ENCODE results near the gene LGR6.

DNA sequence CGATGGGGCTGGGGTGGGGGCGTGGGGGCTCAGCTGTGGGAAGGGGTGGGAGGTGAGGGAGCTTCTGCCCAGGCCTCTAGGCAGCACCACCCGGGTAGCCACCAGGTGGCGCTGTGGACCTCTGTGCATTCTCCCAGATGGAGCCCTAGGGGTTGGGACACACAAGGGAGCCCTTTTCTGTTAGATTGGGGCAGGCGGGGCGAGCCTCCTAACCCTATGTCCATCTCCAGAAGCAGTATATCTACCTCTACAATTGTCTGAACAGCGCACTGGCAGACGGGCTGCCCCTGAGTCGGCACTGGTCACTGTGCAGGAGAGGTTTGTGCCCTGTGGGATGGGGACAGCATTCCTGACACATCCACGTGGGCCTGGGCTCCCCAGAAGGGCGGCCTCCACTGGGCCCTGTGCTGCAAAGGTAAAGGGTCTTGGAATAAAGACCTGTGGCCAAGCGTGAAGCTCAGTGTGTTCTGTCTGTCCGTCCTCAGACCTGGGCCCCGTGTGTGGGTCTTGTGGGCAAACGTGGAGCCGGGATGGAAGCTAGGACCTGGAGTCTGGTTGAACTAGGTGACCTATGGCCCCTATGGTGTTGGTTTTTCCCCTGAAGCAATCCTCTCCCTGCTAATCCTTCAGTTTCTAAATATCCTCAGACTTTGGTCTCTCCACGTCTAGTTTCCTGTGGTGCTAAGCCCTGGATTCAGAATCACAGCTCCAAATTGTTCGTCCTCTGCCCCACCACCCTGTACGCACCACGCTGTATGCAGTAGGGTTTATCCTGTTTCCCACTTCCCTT lies 4.4 kb upstream of the LGR6 start:
- TF ChIP-seq, protein P1, sequence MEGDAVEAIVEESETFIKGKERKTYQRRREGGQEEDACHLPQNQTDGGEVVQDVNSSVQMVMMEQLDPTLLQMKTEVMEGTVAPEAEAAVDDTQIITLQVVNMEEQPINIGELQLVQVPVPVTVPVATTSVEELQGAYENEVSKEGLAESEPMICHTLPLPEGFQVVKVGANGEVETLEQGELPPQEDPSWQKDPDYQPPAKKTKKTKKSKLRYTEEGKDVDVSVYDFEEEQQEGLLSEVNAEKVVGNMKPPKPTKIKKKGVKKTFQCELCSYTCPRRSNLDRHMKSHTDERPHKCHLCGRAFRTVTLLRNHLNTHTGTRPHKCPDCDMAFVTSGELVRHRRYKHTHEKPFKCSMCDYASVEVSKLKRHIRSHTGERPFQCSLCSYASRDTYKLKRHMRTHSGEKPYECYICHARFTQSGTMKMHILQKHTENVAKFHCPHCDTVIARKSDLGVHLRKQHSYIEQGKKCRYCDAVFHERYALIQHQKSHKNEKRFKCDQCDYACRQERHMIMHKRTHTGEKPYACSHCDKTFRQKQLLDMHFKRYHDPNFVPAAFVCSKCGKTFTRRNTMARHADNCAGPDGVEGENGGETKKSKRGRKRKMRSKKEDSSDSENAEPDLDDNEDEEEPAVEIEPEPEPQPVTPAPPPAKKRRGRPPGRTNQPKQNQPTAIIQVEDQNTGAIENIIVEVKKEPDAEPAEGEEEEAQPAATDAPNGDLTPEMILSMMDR (IDR thresholded peaks at IDR 0.05) = peak in 5 of 6 experiments; percentile 53 to 90 (median 63)
- TF ChIP-seq POLR2A (IDR thresholded peaks at IDR 0.05) = no peak

Data from Peyer's patch (tissue), 4 donors.